ENCODE measurements around the gene DICER1. TPM values are rescaled to one million over a fixed set of nuclear protein-coding genes. Genes with fewer than 3 reads are reported as not detected.

Gene DICER1
- total RNA-seq, 1 donor from 2014 or later: 38.3 TPM

DNA sequence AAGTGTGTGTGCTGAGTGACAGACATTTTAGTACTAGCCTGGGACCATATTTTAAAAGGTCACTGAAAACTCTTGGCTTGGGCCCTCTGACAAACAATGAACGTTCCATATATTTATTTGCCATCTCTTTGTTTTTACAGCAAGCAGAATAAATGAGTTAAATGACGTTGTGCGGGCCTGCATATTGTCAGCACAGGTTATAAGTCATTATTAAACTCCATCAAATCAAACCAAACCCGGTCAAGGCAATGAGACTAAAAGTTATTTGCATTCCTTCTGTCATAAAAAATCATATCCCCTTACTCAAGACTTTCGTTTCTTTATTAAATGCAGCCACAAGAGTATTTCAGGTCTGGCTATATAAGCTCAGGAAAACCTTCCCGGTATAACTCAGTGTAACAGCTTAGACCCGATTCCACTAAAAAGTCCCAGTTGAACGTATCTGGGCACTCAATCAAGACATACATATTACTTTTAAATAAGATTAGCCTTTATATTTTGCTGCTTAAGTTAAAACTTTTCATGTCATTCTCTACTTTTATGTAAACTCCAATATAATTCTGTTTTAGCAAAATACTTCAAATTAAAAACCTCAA, 84.9 kb downstream of the DICER1 start:
- no peak for DNase-seq

DNA sequence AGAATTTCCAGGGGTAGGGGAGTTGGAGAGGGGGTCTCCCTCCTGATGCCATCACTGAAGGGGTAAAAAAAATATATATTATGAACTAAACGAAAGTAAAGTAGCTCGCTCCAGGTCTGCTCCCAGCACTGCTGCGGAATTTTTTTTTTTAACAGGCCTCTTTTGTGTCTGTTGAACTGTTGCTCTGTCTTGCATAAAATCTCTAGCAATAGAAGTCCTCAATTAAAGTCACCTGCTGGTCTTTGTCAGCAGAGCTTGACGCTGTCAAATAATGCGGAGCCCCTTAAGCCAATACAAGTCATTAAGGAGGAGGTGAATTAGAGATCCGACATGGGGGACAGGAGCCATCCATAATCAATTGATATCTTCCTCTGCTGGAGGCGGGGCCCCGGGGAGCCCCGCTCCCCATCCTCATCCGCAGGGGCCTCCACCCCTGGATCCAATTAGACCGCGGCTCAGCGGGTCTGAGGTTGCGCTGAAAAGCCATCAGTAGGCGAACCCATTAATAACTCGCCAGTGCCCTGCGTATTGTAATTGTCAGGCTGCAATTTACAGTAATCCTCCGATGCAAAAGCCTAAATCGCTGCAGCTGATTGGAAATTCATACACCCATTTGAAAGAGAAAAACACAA, 85.6 kb downstream of the DICER1 start:
- DNase-seq: no peak

DNA sequence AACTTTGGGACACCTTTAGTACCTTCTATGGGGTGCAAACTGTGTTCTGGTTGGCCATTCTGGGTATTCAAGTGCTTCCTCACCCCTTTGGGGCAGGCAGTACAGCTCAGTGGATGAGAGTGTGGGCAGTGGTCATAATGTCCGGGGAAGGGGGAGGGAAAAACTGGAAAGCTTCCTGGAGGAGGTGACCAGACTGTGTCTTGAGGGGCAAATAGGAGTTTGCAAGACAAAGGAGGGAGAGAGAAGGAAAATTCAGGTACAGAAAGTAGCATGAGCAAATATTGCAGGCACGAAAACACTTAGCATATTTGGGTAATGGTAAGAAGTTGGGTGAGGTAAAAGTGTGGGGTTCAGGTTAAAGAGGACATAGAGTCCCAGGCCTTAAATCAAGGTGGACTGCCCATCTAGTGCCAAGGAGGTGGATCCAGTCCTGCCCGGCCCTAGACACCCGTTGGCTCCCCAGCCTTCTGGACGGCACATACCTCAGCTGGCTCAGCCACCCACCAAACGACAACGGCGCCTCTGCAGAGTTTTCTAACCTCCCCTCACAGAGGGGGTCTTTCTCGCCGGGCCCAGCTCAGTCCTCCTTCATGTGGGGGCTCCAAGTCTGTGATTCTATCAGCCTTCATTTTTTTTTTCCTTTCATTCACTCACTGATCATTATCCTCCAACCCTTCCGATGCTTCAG, 86.4 kb downstream of the DICER1 start:
- no peak for DNase-seq

DNA sequence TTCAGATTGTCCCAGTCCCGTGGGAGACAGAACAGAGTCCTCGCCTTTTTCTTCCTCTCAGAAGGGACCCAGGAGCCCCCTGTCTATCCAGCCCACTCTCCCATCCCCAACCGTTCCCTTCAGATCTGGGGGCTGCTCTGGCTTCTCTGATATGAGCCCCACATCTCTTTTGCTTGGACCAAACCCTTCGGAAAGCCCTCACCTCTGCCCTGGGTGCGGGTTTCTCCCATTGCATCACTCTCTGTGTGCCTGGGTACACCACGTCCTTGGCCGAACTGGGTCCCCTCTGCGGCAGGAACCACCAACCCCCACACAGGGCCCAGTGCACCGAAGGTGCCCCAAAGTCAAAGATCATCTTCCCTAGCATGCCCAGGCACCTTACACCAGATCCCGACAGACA, 87.8 kb downstream of the DICER1 start:
- no peak for DNase-seq

DNA sequence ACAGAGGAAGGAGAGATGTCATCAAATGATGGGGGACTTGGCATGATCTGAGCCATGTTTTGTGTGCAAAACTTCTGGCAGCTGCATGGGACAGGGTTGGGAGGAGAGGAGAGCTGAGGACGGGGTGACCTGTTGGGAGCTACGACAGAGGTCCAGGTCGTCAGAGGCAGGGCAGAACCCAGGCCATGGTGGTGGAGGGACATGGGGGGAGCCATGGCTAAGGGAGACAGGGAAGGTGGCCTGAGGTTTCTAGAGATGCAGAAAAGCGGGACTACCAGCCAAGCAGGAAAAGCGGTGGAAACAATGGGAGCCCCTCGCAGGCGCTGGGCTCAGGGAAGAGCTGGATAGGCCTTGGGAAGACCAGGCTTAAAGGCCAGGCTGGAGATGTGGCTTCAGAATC, 88.3 kb downstream of the DICER1 start:
- no peak for DNase-seq

DNA sequence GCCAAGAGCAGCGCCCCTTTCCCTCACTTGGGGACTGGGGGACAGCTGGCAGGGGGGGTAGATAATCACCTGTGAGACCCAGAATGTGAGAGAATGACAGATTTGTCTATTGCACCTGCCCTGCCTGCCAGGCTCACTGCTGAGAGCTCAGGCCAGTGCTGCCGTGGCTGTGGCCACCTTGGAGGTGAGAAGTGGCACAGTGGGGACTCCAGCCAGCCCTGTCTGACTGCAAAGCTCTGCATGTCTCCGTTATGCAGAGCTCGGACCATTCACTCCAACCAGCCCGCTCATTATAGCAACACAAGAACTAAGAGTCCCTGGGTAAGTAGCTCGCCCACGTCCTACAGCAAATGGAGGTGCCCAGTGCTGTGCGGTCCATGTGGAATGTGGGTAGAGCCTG, 88.8 kb downstream of the DICER1 start:
- DNase-seq: no peak

DNA sequence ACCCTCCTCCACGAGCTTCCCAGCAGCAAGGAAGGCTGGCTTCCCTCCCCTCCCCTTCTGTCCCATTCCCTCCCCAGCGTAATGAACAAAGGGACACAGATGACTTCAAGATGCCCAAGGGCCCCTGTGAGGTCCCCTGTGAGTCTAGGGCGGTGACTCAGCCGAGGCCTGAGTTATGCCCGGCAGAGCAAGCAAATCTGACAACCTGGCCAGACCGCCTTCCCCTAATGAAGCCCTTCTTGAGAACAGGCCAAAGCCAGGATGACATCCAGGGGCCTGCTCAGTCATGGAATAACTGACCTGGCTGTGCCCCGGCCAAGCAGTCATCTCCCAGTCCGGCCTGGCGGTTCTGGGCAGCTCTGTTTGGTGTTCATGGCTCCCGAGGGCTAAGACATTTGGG, 89.2 kb downstream of the DICER1 start:
- no peak for DNase-seq

DNA sequence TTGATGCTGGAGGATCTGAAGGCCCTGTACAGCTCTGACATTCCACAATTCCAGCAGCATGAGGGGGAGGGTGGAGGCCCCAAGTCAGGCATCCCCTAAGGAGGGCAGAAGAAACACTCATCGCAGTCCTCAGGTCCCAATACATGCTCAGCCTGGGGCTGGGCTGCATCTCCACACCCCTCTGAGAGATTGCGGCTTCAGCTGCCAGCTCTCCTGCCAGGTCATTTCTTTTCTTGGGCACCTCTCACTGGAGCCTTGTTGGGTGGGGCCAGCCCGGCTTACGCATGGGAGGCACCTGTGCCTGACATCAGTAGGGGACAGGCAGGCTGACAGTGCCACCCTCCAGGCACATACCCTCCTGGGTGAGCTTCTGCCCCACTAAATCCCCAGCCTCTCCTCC, 89.8 kb downstream of the DICER1 start:
- DNase-seq: no peak

DNA sequence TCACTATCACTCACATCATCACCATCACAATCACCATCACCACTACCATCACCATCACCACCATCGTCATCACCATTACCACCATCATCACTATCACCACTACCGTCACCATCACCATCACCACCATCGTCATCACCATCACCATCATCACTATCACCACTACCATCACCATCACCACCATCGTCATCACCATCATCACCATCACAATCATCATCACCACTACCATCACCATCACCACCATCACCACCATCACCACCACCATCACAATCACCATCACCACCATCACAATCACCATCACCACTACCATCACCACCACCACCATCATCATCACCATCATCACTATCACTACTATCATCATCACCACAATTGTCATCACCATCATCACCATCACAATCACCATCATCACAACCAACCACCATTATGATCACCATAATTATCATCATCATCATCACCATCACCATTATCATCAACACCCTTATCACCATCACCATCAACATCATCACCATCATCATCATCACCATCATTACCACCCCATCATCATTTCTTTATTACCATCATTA, 90.8 kb downstream of the DICER1 start:
- DNase-seq: no peak

DNA sequence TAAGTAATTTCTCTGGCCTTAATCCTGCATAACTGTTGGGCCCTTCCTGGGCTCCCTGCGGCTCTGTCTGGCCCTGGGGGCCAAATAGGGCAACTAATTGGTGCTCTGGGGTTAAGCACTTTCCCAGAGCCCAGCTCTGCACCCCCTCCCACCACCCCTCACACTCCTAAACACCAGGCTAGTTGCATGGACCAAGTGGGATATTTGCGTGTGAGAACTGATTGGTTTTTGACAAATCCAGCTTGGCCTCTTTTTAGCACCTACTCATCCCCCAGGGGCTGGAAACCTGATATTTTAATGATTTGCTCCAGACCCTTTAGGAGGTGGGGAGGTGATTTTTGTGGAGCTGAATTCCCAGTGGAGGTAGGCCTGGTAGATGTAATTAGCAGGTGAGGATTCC, 91.9 kb downstream of the DICER1 start:
- DNase-seq: no peak

DNA sequence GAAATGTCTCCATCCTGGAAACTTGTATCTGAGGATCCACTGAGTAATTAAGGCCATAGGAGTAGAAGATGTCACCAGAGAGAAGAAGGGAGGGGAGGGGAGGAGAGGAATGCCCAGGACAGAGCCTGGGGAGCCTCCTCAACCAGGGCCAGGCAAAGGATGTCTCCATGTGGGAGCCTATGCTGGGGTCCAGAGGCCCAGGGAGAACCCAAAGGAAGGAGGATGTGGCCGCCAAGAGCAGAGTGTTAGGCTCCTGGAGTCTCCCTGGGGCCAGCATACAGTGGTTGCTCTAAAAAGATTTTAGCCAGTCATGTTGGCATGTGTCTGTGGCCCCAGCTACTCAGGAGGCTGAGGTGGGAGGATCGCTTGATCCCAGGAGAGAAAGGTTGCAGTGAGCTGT, 92.6 kb downstream of the DICER1 start:
- no peak for DNase-seq

DNA sequence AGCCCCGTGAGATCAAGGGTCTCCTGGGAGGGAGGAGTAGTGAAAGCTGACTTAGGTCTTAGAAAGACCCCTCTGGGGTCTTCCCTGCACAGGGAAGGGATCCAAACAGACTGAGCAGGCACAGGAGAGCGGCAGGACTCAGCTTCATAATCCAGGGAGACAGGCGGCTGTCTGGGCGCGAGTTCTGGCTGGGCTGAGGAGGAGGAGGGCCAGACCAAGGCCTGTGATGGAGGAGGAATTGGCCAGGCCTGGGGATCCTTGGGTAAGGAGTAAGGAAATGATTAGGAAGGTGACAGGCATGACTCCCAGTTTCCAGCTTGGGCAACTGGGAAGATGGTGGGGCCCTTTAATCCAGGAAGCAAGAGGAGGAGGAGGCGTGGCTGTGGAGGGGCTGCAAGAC, 93.1 kb downstream of the DICER1 start:
- no peak for DNase-seq

DNA sequence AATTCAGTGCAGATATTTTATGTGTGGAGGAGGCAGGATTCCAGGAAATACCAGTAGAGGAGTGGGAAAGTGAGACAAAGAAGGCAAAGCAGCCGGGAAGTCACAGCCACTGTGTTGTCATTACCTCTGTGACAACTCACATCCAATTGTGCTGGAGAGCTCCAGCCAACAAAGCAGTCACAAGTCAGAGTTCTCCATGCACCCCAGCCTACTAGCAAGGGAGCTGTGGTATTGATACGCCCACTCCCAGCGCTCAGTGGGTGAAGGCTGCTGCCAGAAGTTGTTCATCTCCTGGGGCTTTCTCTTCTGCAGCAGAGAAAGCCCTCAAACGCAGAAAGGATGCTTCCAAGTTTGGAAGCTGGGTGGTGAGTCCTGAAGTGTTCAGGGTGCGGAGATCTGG, 93.9 kb downstream of the DICER1 start:
- no peak for DNase-seq

DNA sequence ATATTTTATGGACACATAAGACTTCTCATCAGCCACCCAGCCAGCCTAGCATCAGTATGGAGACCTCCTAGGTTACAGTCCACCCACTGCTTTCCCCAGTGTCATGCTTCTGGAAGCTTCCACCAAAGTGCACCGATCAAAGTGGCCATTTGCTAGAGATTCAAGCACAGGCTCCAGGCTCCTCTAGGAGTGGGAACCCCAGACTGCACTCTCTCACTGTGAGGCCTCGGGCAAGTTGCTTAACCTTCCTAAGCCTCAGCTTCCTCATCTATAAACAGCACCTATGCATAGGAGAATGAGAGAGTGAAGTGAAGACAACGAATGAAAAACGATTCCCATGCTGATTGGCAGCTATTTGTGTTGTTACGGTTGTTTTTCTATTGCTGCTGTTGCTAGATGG, 94.4 kb downstream of the DICER1 start:
- DNase-seq: no peak

DNA sequence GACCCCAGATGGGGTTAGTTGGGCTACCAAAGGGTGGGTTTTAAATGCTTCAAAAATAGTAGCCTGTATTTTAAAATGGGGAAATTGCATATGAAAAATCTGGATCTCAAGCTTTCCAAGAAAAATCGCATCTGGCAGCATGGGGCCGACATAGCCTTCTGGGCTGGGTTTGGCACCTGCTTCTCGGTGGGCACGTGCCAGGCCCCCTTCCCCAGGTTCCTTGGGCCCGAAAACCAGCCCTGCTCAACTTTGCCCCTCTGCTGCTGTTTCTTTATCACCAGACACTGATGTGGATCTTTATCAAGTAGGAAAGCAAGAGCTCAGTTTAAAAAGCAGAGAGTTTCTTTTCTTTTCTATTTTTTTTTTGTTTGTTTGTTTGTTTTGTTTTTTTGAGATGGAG, 95.1 kb downstream of the DICER1 start:
- no peak for DNase-seq

DNA sequence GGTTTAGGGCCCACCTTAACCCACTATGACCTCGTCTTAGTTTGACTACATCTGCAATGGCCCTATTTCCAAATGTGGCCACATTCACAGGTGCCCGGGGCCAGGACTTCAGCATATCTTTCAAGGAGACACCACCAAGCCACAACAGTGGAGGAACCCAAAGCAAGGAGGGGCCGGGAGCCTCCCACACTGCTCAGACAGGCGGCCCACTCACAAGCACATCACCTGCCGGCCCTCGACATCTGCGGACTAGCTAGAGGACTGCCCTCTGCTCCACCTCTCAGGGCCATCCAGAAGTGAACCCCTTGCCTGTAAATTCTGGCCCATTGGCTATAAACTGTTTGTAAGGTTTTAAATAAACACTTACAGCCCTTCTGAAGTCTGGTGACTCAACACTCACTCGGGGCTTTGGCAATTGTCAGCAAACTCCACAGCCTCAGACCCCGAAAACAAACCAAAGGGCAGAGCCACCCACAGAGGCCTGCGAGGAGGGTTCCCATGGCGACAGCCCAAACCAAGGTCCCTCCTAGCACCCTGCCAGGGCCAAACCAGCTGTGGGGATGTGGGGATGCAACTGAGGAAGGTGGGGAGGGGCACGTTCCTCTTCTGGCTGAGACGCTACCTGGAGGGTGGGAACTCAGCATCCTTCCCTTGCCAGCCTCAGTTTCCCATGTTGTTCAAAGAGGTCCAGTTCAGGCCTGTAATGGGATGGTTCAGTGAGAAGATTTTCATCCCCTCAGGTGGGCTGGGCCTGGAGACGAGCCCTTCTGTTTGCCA, 95.8 kb downstream of the DICER1 start:
- no peak for DNase-seq

DNA sequence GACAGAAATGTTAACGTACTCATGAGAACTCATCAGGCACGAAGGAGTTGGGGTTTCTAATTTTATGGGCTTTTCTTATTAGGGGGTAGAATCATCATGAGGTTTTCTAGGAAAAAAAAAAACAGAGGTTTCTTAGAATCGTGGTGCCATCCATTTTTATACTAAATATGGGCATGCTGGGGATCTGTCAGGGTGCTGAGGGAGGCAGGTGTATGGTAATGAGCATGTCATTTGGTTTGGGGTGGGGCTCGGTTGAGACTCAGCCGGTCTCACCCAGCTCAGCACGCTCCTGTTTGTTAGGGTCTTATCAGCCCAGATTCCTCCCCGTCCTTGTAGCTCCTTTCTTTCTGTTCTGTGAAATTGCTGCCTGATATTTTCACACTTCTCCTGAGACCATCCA, 98.2 kb downstream of the DICER1 start:
- no peak for DNase-seq

DNA sequence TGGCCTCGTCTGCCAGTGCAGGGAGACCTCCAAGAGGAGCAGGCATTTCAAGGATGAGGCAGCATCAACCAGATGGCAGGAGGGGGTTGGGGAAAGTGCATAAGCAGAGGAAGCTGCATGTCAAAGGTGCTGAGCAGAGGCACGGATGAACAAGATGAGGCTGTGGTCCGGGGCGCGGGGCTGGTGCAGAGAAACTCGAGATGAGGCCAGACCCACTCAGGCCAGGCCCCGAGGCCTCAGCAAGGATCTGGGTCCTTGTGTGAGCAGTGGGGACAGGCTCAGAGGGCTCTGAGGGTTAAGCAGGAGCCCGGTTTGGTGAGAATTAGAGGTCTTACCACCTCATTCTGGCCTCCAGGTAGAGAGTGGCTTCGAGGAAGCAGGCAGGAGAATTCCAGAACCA, 98.8 kb downstream of the DICER1 start:
- no peak for DNase-seq

DNA sequence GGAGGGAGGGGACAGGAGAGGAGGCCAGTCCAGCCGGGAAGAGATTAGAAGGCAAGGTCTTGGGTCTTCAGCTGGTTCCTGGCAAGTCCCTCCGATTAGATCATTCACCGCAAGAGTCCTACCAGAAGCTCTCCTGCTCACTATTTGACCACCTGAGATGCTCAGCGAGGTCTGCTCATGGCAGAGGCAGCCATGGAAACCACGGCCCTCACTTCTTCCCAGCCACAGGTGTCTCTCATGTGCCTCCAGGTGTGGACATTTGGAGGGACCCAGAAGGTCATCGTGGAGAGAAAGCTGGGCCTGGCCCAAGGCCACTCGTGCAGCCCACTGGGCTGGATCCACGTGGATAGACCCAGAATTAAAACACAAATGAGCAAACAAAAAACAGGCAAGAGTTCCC, 99.5 kb downstream of the DICER1 start:
- no peak for DNase-seq

DNA sequence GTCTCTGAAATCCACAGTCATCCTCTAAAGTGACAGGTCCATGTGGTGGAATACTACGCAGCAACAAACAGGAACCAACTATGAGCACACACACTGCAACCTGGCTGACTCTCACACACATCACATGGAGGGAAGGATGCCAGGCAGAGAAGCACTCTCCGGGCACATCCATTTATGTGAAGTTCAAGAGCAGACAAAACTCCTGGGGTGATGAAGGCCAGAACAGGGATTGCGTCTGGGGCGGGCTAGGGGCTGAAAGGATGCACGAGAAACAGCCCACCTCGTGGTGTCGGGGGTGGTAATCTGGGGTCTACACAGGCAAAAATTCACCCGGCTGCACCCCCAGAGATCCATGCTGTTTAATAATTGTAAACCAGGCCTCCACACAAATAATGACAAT, 100.2 kb downstream of the DICER1 start:
- DNase-seq: no peak

DNA sequence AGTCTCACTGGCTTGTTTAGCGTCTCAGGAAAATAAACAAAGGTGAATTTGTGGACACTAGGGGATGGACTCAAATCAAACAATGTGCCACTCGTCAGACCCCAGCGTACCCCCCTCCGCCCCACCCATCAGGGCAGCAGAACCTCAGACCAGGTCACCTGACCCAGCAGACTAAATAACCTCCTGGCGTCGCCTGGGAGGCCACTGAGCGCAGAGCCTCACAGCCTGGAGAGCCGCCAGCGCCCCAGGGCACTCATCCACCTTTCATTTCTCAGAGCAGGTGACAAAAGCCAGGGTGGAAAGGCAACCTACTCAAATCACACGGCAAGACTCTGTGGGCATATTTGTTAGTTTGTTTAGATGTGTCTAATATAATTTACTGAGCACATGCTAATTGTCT, 100.9 kb downstream of the DICER1 start:
- DNase-seq: no peak

DNA sequence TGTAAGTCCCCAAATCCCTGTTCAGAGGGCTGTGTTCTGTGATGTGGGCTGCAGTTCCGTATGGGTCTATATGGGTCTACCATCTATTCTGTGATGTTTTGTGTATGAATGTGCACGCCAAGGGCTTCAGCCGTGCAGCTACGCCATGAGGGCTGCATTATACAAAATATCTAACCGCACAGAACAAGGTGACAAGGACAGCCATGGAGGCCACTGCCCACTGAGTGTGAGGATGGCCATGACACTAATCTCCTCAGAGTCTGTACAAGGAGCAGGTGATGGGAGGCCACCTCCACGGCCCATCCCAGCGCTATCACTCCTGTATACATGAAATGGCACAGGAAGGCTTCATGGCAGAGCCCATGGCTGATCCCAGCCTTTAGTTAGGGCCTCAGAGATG, 102.0 kb downstream of the DICER1 start:
- no peak for DNase-seq
